Esophagus (tissue), 2 donors: ENCODE results near the gene FNDC3B. TPM values are rescaled to one million over a fixed set of nuclear protein-coding genes. Genes with fewer than 3 reads are reported as not detected.

Experiments
- H3K27ac ChIP-seq, 2 donors: one replicate each; pipeline ENCODE4 v1.5.1; 2013; ENCODE audit warnings: low read depth in 2 of 2, mild to moderate bottlenecking in 2 of 2, inconsistent platforms in 1 of 2, low read length in 1 of 2, moderate library complexity in 1 of 2
- H3K27me3 ChIP-seq, 2 donors: one replicate each; pipeline ENCODE4 v1.6.1; 2013; ENCODE audit warnings: low read length in 2 of 2, control low read depth in 1 of 2, mild to moderate bottlenecking in 1 of 2; ENCODE audit not compliant: insufficient read depth in 2 of 2, control insufficient read depth in 1 of 2
- H3K36me3 ChIP-seq, 2 donors: one replicate each; pipeline ENCODE4 v1.6.1; 2013; ENCODE audit warnings: low read length in 1 of 2; ENCODE audit not compliant: control insufficient read depth in 2 of 2, insufficient read depth in 2 of 2
- H3K4me1 ChIP-seq, 2 donors: one replicate each; pipeline ENCODE4 v1.6.1; 2013; ENCODE audit warnings: low read length in 1 of 2; ENCODE audit not compliant: control insufficient read depth in 2 of 2, insufficient read depth in 2 of 2
- H3K4me3 ChIP-seq, 2 donors: one replicate each; pipeline ENCODE4 v1.5.1; 2013; ENCODE audit warnings: low read length in 2 of 2, mild to moderate bottlenecking in 2 of 2, low read depth in 1 of 2, moderate library complexity in 1 of 2
- H3K9me3 ChIP-seq, 2 donors: one replicate each; pipeline ENCODE4 v1.6.1; 2013; ENCODE audit warnings: mild to moderate bottlenecking in 2 of 2, low read depth in 1 of 2, low read length in 1 of 2, moderate library complexity in 1 of 2; ENCODE audit not compliant: control insufficient read depth in 2 of 2, insufficient read depth in 1 of 2
- WGBS, 2 donors: extraction: QIAGEN DNeasy Blood & Tissue Kit; methylation state at CpG; one replicate each; pipeline ENCODE4 v1.1.7; 2013; 5-methylcytosine and 5-hydroxymethylcytosine counted together
- polyA plus RNA-seq, 2 donors: library from polyadenylated mRNA; stranded (reverse); fragments of 200-250 nt; gene quantifications; one replicate each; pipeline ENCODE4 v1.2.3, GENCODE V29; 2013
- donor health status: healthy with polysubstance abuse.
- donor health status: Bipolar disorder and iron deficiency.

Gene FNDC3B
- polyA plus RNA-seq, 2 donors, result 2.8 to 3.3 TPM

DNA sequence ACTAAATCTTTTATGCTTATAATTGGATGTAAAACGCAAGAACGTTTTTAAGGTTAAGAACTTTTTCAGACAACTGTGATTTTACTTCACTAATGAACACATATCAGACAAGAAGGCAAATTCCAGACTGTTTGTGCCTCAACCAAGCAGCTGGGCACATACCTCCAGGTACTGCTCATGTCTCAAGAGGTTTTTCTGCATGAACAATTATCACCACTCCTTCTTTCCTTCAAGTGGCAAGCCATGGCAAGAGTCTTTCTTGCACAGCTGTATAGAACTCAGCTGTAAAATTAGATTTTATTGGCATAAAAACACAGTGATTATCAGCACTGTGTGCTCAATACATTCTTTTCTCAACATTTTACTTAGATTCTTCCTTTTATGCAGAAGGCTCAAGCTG is 64.3 kb downstream of the FNDC3B start:
- Histone ChIP-seq H3K9me3 (no peaks in the 10 kb centered on the region), H3K27me3 (no peaks in the 10 kb centered on the region), H3K36me3 (no peaks in the 10 kb centered on the region), H3K27ac (no peak overlapping the region), H3K4me1 (peaks cover 0 to 2% of the 10 kb centered on the region in 2 donors), H3K4me3 (no peak overlapping the region)
- WGBS, 2 donors, result 38% methylated on average over 2 of the region's 2 CpGs

DNA sequence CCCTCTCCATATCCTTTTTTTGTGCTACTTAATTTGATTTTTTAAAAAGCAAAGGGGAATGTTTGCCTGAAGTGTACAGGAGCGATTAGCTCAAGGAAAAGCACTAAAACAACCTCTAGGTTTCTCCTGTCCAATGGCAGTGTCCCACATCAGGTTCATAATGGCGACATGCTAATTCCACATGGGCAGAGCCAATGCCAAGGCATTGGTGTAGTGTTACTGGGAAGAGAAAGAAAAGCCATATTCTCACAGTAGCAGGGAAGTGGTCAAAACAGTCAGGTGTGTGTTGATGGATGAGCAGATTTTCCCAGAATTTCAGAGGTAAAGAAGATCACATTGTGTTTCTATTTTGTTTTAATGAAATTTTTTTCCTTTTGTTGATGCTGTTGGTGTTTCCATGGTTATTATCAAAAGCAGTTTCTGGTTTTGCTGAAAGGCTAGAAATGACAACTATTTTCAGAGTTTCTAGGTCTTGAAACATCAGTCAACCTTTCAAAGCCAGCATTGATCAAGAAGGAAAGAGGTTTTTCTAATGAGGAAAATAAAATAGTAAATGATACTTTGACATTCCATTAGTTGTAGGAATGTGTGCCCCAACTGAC is 65.2 kb downstream of the FNDC3B start:
- H3K27me3 ChIP-seq, result no peaks in the 10 kb centered on the region

DNA sequence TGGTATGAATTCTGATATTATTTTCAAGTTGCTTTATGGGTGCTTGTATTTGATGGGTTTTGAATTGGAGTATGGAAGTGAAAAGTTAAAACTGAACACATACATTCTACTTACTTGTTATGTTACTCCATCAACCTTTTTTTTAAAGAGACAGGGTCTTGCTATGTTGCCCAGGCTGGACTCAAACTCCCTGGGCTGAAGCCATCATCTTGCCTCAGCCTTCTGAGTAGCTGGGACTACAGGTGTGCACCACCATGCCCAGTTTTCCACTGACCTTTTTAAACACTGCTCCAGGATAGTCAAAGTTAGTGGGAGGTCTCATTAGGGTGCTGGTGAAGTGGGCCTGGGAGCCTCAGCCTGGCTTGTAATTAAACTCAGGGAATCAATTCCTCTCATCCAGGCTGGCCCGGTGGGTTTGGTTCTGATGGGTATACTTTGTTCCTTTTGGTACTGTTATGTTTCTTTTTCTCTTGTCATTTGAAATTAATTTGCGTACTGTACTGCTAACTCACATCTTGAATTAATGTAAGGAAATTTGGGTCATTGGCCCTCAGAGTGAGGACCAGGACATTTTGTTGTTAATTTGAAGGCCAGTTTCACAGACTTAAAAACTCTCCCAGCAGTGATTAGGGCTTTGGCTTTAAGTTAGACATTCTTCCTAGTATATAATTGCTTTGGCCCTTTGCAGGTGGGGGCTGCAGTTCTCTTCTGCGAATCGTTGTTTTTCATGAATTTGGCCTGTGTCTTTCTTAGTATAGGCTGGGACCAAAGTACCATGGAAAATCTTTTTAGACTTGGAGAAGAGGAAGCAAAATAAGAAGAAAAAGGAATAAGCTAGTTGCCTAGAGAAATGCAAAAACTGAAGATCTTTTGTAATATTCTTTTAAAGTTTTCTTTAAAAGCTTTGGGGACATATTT is 66.9 kb downstream of the FNDC3B start:
- no peak overlapping the region for H3K4me3 ChIP-seq
- 87 to 91% methylated on average over 4 of the region's 4 CpGs for WGBS, 2 donors
- H3K36me3 ChIP-seq, result no peaks in the 10 kb centered on the region
- no peaks in the 10 kb centered on the region for H3K27me3 ChIP-seq
- H3K4me1 ChIP-seq, result no peaks in the 10 kb centered on the region
- no peaks in the 10 kb centered on the region for H3K9me3 ChIP-seq
- H3K27ac ChIP-seq, result no peak overlapping the region

More for the DNA sequence above, 65.2 kb downstream of the FNDC3B start:
- WGBS, 2 donors, result 56 to 66% methylated on average over 2 of the region's 2 CpGs
- Histone ChIP-seq H3K4me3 (no peak overlapping the region), H3K36me3 (no peaks in the 10 kb centered on the region), H3K27ac (no peak overlapping the region), H3K4me1 (no peaks in the 10 kb centered on the region), H3K9me3 (no peaks in the 10 kb centered on the region)

DNA sequence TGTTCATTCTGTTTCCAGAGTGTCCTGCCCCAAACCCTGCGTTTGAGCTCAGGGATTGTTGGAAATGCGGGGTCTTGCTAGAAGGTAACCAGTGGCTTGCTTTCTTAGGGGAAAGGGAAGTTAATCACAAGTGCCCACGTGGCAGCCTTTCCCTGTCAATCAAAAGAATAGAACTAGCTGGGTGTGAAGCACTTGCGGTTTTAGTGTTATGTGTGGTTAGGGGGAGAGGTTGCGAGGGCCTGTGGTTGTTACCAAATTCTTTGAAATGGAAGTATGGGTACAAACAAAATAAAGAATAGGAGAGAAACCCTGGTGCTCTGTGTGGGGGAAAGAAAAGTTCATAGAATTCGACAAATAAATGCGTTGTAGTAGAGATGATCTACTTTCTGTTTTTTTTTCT is 67.6 kb downstream of the FNDC3B start:
- Histone ChIP-seq H3K4me1 (no peaks in the 10 kb centered on the region), H3K27ac (no peak overlapping the region), H3K9me3 (no peaks in the 10 kb centered on the region), H3K4me3 (no peak overlapping the region), H3K27me3 (no peaks in the 10 kb centered on the region), H3K36me3 (no peaks in the 10 kb centered on the region)
- 67 to 70% methylated on average over 7 of the region's 7 CpGs for WGBS, 2 donors

DNA sequence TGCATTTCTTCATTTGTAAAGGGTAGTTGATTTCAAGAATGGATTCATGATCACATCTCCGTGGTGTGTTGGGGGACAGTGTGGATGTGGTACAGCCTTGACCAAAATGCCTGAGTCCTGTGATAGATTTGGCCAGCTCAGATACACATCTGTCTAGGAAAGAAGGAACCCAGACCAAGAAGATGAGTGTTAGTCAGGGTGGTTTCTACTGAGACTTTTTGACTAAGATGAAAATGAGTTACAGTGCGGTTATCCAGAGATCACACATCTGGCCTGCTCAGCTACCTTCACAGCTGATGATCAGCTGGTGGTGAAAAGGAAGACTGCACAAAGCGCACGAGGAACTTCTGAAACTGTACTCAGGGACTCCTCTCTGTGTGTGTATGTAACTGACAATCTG is 68.0 kb downstream of the FNDC3B start:
- H3K4me1 ChIP-seq, result no peaks in the 10 kb centered on the region
- H3K36me3 ChIP-seq, result no peaks in the 10 kb centered on the region
- H3K27ac ChIP-seq, result no peak overlapping the region
- H3K4me3 ChIP-seq, result no peak overlapping the region
- no peaks in the 10 kb centered on the region for H3K9me3 ChIP-seq
- 72 to 80% methylated on average over 4 of the region's 4 CpGs for WGBS, 2 donors
- H3K27me3 ChIP-seq, result no peaks in the 10 kb centered on the region

DNA sequence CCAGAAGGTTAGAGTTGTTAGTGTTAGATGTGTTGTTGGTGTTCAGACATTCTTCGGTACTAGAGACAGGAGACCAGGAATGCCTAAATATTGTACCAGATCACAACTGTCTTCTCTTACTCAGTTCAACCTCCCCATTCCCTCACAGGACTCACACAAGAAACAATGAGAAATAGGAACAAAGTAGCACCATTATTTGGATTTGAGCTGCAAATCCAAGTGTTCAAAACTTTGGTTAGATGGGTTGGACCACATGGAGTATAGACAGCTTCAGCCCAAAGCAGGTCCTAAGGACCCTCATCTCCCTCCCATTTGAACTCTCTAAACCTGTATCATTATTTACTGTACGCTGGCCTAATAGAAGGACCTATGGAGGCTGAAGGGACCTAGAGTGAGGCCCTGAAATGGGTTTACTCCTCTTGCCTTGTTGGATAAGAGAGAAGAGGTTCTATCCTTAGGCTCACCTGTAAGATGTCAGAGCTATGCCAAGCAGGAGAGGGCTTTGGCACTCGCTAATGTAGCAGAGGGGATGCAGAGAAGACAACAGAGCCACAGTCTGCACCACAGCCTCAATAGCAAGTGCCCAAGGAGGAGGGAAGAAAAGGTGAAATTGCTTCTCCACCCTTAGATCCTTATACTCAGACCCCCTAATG is 70.9 kb downstream of the FNDC3B start:
- Histone ChIP-seq H3K27me3 (no peaks in the 10 kb centered on the region), H3K36me3 (no peaks in the 10 kb centered on the region), H3K4me1 (no peaks in the 10 kb centered on the region), H3K9me3 (no peaks in the 10 kb centered on the region), H3K27ac (no peak overlapping the region), H3K4me3 (no peak overlapping the region)
- 98 to 100% methylated on average over 3 of the region's 3 CpGs for WGBS, 2 donors

DNA sequence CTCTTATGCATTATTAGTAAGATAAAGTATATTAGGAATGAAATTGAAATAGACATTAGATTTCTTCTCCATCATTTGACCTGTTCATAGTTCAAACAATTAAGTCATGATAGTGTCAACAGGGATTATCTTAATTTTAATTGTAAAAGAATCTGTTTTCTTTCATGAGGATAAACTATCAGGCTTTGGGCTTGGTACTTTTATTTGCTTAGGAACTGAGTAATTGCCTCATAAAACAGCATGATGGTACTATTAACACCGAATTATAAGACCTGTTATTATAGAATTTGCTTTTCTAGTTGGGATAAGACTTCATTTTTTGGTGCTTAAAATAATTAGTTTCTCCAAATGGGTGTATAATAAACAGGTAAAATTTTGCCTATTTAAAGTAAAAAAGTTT is 71.8 kb downstream of the FNDC3B start:
- no peaks in the 10 kb centered on the region for H3K4me1 ChIP-seq
- WGBS, 2 donors, result 90 to 95% methylated on average over 1 of the region's 1 CpG
- H3K27ac ChIP-seq, result no peak overlapping the region
- no peaks in the 10 kb centered on the region for H3K36me3 ChIP-seq
- no peaks in the 10 kb centered on the region for H3K27me3 ChIP-seq
- no peak overlapping the region for H3K4me3 ChIP-seq
- no peaks in the 10 kb centered on the region for H3K9me3 ChIP-seq

DNA sequence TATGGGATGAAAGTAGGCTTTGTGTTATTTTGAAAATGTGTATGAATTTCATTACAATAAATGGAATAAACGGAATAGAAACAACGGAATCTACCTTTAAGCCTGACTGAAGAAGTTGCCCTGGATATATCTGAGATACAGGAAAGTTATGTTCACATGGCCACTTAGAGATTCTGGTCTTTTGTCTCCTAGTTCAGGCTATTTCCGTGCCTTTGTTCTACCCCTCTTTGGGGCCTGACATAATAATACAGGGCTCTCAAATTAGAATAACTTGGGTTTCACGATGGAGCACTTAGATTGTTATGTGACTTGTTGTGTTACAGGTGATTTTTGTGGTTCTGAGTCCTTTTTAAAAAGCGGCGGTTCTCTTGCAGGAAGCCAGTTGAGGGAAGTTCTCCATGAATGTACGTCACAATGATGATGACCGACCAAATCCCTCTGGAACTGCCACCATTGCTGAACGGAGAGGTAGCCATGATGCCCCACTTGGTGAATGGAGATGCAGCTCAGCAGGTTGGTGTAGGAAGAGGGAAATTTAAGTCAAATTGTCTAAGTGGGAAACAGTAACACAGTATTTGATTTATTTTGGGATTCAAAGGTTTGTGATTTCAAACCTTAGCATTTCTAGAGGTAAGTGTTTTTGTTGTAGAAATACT is 72.8 kb downstream of the FNDC3B start:
- Histone ChIP-seq H3K27me3 (no peaks in the 10 kb centered on the region), H3K9me3 (no peaks in the 10 kb centered on the region), H3K4me3 (no peak overlapping the region), H3K27ac (no peak overlapping the region), H3K36me3 (no peaks in the 10 kb centered on the region), H3K4me1 (no peaks in the 10 kb centered on the region)
- WGBS, 2 donors, result 94 to 96% methylated on average over 9 of the region's 9 CpGs

DNA sequence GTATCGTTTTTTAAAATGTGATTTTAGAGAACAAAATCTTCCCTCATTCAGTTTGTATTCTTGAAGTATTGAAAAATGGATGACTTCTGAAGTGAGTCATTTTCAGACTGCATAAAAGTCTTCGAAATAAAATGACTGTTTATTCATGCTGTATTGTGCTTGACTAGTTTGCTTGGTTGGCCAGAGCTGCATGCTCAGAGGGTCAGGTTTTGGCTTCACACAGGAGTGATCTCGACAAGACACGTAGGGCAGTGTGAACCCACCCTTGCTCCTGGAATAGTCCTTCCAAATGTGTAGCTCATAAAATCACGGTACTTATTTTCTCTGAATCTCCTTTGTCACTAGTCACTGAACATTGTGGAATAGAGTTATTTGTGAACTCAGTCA is 73.3 kb downstream of the FNDC3B start:
- H3K9me3 ChIP-seq, result no peaks in the 10 kb centered on the region
- WGBS, 2 donors, result 73 to 74% methylated on average over 5 of the region's 5 CpGs
- no peaks in the 10 kb centered on the region for H3K36me3 ChIP-seq
- no peak overlapping the region for H3K27ac ChIP-seq
- no peak overlapping the region for H3K4me3 ChIP-seq
- H3K4me1 ChIP-seq, result no peaks in the 10 kb centered on the region
- no peaks in the 10 kb centered on the region for H3K27me3 ChIP-seq
